Measurements from ENCODE around the gene ZNF804B.

- no peak for TF ChIP-seq CTCF (IDR thresholded peaks at IDR 0.05)
- TF ChIP-seq EP300 (IDR thresholded peaks at IDR 0.05), result no peak
- TF ChIP-seq POLR2A (IDR thresholded peaks at IDR 0.05), result no peak
- TF ChIP-seq POLR2AphosphoS5 (IDR thresholded peaks at IDR 0.05), result no peak
Measured at GRCh38 chr7:88795553-88795952, 36.1 kb downstream of the ZNF804B start, which contains the start of gene TEX47.
